Chondrocyte (in vitro differentiated cells): ENCODE results near the gene TGM3. TPM values are rescaled to one million over a fixed set of nuclear protein-coding genes. Genes with fewer than 3 reads are reported as not detected.

Experiments
- DNase-seq: peaks from one replicate; pipeline ENCODE4 v3.0.0; 2021; ENCODE audit warnings: mixed read lengths, low spot score
- H3K27ac Mint-ChIP-seq: one replicate; pipeline ENCODE4 v1.8.0; 2021; ENCODE audit warnings: mild to moderate bottlenecking, moderate library complexity, mixed read lengths; ENCODE audit not compliant: unreplicated experiment
- H3K27me3 Mint-ChIP-seq: 2 replicates; pipeline ENCODE4 v1.8.0; 2021; ENCODE audit warnings: low read depth, mixed read lengths
- H3K36me3 Mint-ChIP-seq: 2 replicates; pipeline ENCODE4 v1.8.0; 2021; ENCODE audit warnings: low read depth, mixed read lengths
- H3K4me1 Mint-ChIP-seq: 2 replicates; pipeline ENCODE4 v1.8.0; 2021; ENCODE audit warnings: low read depth, mild to moderate bottlenecking, mixed read lengths
- H3K4me3 Mint-ChIP-seq: one replicate; pipeline ENCODE4 v1.8.0; 2021; ENCODE audit warnings: mild to moderate bottlenecking, moderate library complexity, mixed read lengths; ENCODE audit not compliant: unreplicated experiment
- H3K9me3 Mint-ChIP-seq: 2 replicates; pipeline ENCODE4 v1.8.0; 2021; ENCODE audit warnings: low read depth, mixed read lengths
- CTCF ChIP-seq: fragments of 200-600 bp; sonication (generic); IDR thresholded peaks from 2 replicates; pipeline ENCODE4 v1.5.0; 2021; ENCODE audit warnings: antibody characterized with exemption, mild to moderate bottlenecking, moderate library complexity
- long read RNA-seq: library from polyadenylated mRNA; stranded (forward); transcript quantifications from one replicate; pipeline ENCODE4 v2.0.0, GENCODE V29; 2021
- total RNA-seq: library from RNA; stranded (reverse); gene quantifications from 3 replicates; pipeline ENCODE4 v1.2.1, GENCODE V29; 2021

TGM3 gene
- not detected in 3 replicates for total RNA-seq
- long read RNA-seq: 0 reads

GRCh38 chr20:2295886-2296515, at the start of gene TGM3:
Gene TGM3 (plus strand): TSS chr20:2296001. CDS start chr20:2296064, 63 bp downstream.
- peak; percentile 56 for DNase-seq
- H3K4me1 Mint-ChIP-seq: peaks cover 4% of the 10 kb centered on the region
- no peak within 1 kb of the TSS for H3K27ac Mint-ChIP-seq
- no peaks in the 10 kb centered on the region for H3K36me3 Mint-ChIP-seq
- H3K9me3 Mint-ChIP-seq: no peaks in the 10 kb centered on the region
- peaks cover 13% of the 10 kb centered on the region for H3K27me3 Mint-ChIP-seq
- no peak for TF ChIP-seq CTCF
- H3K4me3 Mint-ChIP-seq: no peak within 1 kb of the TSS

- DNase-seq: no peak
- H3K4me1 Mint-ChIP-seq: no peaks in the 10 kb centered on the region
- peaks cover 20% of the 10 kb centered on the region for H3K27me3 Mint-ChIP-seq
- H3K4me3 Mint-ChIP-seq: no peak overlapping the region
- H3K9me3 Mint-ChIP-seq: no peaks in the 10 kb centered on the region
- H3K27ac Mint-ChIP-seq: no peak overlapping the region
- no peak for TF ChIP-seq CTCF
- H3K36me3 Mint-ChIP-seq: no peaks in the 10 kb centered on the region
Observed at GRCh38 chr20:2246069-2246491, 49.7 kb upstream of the TGM3 start.

GRCh38 chr20:2248837-2249236, 47.0 kb upstream of the TGM3 start:
- H3K27me3 Mint-ChIP-seq: peaks cover 20% of the 10 kb centered on the region
- H3K9me3 Mint-ChIP-seq: no peaks in the 10 kb centered on the region
- no peaks in the 10 kb centered on the region for H3K36me3 Mint-ChIP-seq
- DNase-seq: no peak
- H3K4me1 Mint-ChIP-seq: no peaks in the 10 kb centered on the region
- no peak overlapping the region for H3K4me3 Mint-ChIP-seq
- no peak for TF ChIP-seq CTCF
- no peak overlapping the region for H3K27ac Mint-ChIP-seq

GRCh38 chr20:2249935-2250334, 45.9 kb upstream of the TGM3 start:
- Mint-ChIP-seq H3K4me1 (no peaks in the 10 kb centered on the region), H3K4me3 (no peak overlapping the region), H3K36me3 (no peaks in the 10 kb centered on the region), H3K9me3 (no peaks in the 10 kb centered on the region), H3K27me3 (peaks cover 19% of the 10 kb centered on the region), H3K27ac (no peak overlapping the region)
- no peak for DNase-seq
- no peak for TF ChIP-seq CTCF

GRCh38 chr20:2252419-2252997, 43.3 kb upstream of the TGM3 start:
- H3K36me3 Mint-ChIP-seq: no peaks in the 10 kb centered on the region
- TF ChIP-seq CTCF: no peak
- H3K4me1 Mint-ChIP-seq: no peaks in the 10 kb centered on the region
- H3K4me3 Mint-ChIP-seq: no peak overlapping the region
- no peak for DNase-seq
- peak overlapping the region; percentile 4 for H3K27ac Mint-ChIP-seq
- H3K9me3 Mint-ChIP-seq: no peaks in the 10 kb centered on the region
- peaks cover 8% of the 10 kb centered on the region for H3K27me3 Mint-ChIP-seq
